Ishikawa (cell line): ENCODE data around the gene TCF19.

ENCODE experiments used
- CEBPB ChIP-seq: IDR thresholded peaks from 2 replicates; pipeline ENCODE4 v1.6.1; 2012
- CREB1 ChIP-seq: IDR thresholded peaks from 2 replicates; pipeline ENCODE4 v1.6.1; 2012; ENCODE audit warnings: low read depth
- EGR1 ChIP-seq: IDR thresholded peaks from 2 replicates; pipeline ENCODE4 v1.6.1; 2012
- FOXM1 ChIP-seq: IDR thresholded peaks from 2 replicates; pipeline ENCODE4 v1.6.1; 2012; ENCODE audit warnings: low read depth, borderline replicate concordance
- NFIC ChIP-seq: IDR thresholded peaks from 2 replicates; pipeline ENCODE4 v1.6.1; 2012
- RAD21 ChIP-seq: IDR thresholded peaks from 2 replicates; pipeline ENCODE4 v1.6.1; 2012; ENCODE audit warnings: low read depth
- TAF1 ChIP-seq: IDR thresholded peaks from 2 replicates; pipeline ENCODE4 v1.6.1; 2012; ENCODE audit warnings: low read depth, mild to moderate bottlenecking
- TCF12 ChIP-seq: IDR thresholded peaks from 2 replicates; pipeline ENCODE4 v1.6.1; 2012; ENCODE audit warnings: low read depth
- USF1 ChIP-seq: IDR thresholded peaks from 2 replicates; pipeline ENCODE4 v1.6.1; 2012
- ZBTB7A ChIP-seq: IDR thresholded peaks from 2 replicates; pipeline ENCODE4 v1.6.1; 2012; ENCODE audit warnings: low read depth
- TF ChIP-seq, protein P1 (sequence below): IDR thresholded peaks from 2 replicates; pipeline ENCODE4 v1.6.1; 2012; ENCODE audit warnings: low read depth, mild to moderate bottlenecking
- TF ChIP-seq, protein P2 (sequence below): IDR thresholded peaks from 2 replicates; pipeline ENCODE4 v1.6.1; 2012

- no peak for TF ChIP-seq RAD21
- TF ChIP-seq TAF1: no peak
- TF ChIP-seq, protein P1, sequence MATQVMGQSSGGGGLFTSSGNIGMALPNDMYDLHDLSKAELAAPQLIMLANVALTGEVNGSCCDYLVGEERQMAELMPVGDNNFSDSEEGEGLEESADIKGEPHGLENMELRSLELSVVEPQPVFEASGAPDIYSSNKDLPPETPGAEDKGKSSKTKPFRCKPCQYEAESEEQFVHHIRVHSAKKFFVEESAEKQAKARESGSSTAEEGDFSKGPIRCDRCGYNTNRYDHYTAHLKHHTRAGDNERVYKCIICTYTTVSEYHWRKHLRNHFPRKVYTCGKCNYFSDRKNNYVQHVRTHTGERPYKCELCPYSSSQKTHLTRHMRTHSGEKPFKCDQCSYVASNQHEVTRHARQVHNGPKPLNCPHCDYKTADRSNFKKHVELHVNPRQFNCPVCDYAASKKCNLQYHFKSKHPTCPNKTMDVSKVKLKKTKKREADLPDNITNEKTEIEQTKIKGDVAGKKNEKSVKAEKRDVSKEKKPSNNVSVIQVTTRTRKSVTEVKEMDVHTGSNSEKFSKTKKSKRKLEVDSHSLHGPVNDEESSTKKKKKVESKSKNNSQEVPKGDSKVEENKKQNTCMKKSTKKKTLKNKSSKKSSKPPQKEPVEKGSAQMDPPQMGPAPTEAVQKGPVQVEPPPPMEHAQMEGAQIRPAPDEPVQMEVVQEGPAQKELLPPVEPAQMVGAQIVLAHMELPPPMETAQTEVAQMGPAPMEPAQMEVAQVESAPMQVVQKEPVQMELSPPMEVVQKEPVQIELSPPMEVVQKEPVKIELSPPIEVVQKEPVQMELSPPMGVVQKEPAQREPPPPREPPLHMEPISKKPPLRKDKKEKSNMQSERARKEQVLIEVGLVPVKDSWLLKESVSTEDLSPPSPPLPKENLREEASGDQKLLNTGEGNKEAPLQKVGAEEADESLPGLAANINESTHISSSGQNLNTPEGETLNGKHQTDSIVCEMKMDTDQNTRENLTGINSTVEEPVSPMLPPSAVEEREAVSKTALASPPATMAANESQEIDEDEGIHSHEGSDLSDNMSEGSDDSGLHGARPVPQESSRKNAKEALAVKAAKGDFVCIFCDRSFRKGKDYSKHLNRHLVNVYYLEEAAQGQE: no peak
- TF ChIP-seq CREB1: no peak
- TF ChIP-seq ZBTB7A: no peak
- no peak for TF ChIP-seq EGR1
- TF ChIP-seq, protein P2, sequence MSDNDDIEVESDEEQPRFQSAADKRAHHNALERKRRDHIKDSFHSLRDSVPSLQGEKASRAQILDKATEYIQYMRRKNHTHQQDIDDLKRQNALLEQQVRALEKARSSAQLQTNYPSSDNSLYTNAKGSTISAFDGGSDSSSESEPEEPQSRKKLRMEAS: no peak
- no peak for TF ChIP-seq NFIC
- TF ChIP-seq FOXM1: no peak
- TF ChIP-seq USF1: no peak
- no peak for TF ChIP-seq CEBPB
- TF ChIP-seq TCF12: no peak
Observed at GRCh38 chr6:31169123-31169857, 10.9 kb downstream of the TCF19 start.
